ENCODE measurements around the gene SMIM41. TPM values are rescaled to one million over a fixed set of nuclear protein-coding genes. Genes with fewer than 3 reads are reported as not detected.

The SMIM41 gene
- total RNA-seq, 1 donor from 2014 or later, result 0.88 TPM

DNA sequence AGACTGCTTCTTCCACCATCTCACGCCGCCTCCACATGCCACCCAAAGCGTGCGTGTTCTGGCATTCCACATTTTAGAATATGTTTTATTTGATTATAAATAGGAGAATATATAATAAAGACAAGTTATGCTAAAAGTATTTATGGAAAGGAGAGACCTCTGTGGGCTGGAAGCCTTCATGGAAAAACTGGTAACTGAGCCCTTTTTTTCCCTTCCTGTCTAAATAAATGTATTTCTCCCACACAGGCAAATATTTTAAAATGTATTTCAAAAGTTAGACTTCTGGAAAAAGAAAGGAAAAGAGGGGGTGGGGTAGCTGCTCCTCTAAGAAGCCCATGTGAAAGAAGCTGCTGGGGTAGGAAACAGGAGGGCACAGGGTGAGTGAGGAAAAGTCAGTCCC lies 44.3 kb upstream of the SMIM41 start:
- TF ChIP-seq, protein P1, sequence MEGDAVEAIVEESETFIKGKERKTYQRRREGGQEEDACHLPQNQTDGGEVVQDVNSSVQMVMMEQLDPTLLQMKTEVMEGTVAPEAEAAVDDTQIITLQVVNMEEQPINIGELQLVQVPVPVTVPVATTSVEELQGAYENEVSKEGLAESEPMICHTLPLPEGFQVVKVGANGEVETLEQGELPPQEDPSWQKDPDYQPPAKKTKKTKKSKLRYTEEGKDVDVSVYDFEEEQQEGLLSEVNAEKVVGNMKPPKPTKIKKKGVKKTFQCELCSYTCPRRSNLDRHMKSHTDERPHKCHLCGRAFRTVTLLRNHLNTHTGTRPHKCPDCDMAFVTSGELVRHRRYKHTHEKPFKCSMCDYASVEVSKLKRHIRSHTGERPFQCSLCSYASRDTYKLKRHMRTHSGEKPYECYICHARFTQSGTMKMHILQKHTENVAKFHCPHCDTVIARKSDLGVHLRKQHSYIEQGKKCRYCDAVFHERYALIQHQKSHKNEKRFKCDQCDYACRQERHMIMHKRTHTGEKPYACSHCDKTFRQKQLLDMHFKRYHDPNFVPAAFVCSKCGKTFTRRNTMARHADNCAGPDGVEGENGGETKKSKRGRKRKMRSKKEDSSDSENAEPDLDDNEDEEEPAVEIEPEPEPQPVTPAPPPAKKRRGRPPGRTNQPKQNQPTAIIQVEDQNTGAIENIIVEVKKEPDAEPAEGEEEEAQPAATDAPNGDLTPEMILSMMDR (IDR thresholded peaks at IDR 0.05; ENCODE audit: partially characterized antibody, unreplicated experiment), result no peak
- peaks cover 7% of the 10 kb centered on the region for H3K4me1 Mint-ChIP-seq (ENCODE audit: low read depth, unreplicated experiment)

GRCh38 chr12:52035926-52036325 lies 43.6 kb upstream of the SMIM41 start:
- TF ChIP-seq, protein P1 (IDR thresholded peaks at IDR 0.05; ENCODE audit: partially characterized antibody, unreplicated experiment), result no peak
- no peak for DNase-seq
- Mint-ChIP-seq H3K27ac (ENCODE audit: unreplicated experiment) (no peak overlapping the region), H3K4me1 (ENCODE audit: low read depth, unreplicated experiment) (peaks cover 7% of the 10 kb centered on the region), H3K4me3 (ENCODE audit: unreplicated experiment) (peak overlapping the region; percentile 67), H3K36me3 (ENCODE audit: unreplicated experiment) (peaks cover 2% of the 10 kb centered on the region), H3K27me3 (ENCODE audit: unreplicated experiment) (peaks cover 8% of the 10 kb centered on the region), H3K9me3 (ENCODE audit: unreplicated experiment) (peaks cover 6% of the 10 kb centered on the region)

More for the DNA sequence above, 44.3 kb upstream of the SMIM41 start:
- Mint-ChIP-seq H3K36me3 (ENCODE audit: unreplicated experiment) (no peaks in the 10 kb centered on the region), H3K9me3 (ENCODE audit: unreplicated experiment) (peaks cover 6% of the 10 kb centered on the region), H3K27ac (ENCODE audit: unreplicated experiment) (no peak overlapping the region), H3K27me3 (ENCODE audit: unreplicated experiment) (peaks cover 8% of the 10 kb centered on the region), H3K4me3 (ENCODE audit: unreplicated experiment) (no peak overlapping the region)
- DNase-seq, result no peak

- H3K9me3 Mint-ChIP-seq (ENCODE audit: unreplicated experiment), result peaks cover 6% of the 10 kb centered on the region
- H3K36me3 Mint-ChIP-seq (ENCODE audit: unreplicated experiment), result peaks cover 4% of the 10 kb centered on the region
- TF ChIP-seq, protein P1 (IDR thresholded peaks at IDR 0.05; ENCODE audit: partially characterized antibody, unreplicated experiment), result no peak
- H3K4me3 Mint-ChIP-seq (ENCODE audit: unreplicated experiment), result peak overlapping the region; percentile 67
- peaks cover 7% of the 10 kb centered on the region for H3K4me1 Mint-ChIP-seq (ENCODE audit: low read depth, unreplicated experiment)
- DNase-seq, result peak; percentile 72
- no peak overlapping the region for H3K27ac Mint-ChIP-seq (ENCODE audit: unreplicated experiment)
- peaks cover 10% of the 10 kb centered on the region for H3K27me3 Mint-ChIP-seq (ENCODE audit: unreplicated experiment)
Measured at GRCh38 chr12:52036587-52037171, 42.8 kb upstream of the SMIM41 start.

GRCh38 chr12:52037248-52037861 lies 42.1 kb upstream of the SMIM41 start:
- H3K4me1 Mint-ChIP-seq (ENCODE audit: low read depth, unreplicated experiment), result peaks cover 10% of the 10 kb centered on the region
- H3K27me3 Mint-ChIP-seq (ENCODE audit: unreplicated experiment), result peaks cover 11% of the 10 kb centered on the region
- peak overlapping the region; percentile 86 for H3K4me3 Mint-ChIP-seq (ENCODE audit: unreplicated experiment)
- peaks cover 6% of the 10 kb centered on the region for H3K9me3 Mint-ChIP-seq (ENCODE audit: unreplicated experiment)
- TF ChIP-seq, protein P1 (IDR thresholded peaks at IDR 0.05; ENCODE audit: partially characterized antibody, unreplicated experiment), result no peak
- peak; percentile 57 for DNase-seq
- H3K36me3 Mint-ChIP-seq (ENCODE audit: unreplicated experiment), result peaks cover 4% of the 10 kb centered on the region
- no peak overlapping the region for H3K27ac Mint-ChIP-seq (ENCODE audit: unreplicated experiment)

DNA sequence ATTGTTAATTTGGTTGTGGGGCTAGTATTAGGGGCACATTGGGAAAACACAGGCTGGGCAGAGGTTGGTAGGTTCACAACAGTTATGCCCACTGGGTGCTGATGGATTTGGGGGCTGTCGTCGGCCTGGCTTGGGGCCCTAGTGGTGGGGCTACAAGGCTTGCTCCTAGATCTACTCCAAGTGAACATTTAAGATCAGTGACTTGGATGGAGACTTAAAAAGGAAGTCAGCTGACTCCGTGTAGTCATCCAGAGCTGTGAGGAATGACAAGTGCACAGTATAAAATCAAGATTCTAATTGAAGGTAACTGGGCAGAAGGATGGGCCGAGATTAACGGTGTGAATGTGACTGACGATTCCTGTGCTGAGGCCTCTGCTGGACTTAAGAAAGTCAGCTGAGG lies 41.1 kb upstream of the SMIM41 start:
- Mint-ChIP-seq H3K4me1 (ENCODE audit: low read depth, unreplicated experiment) (peaks cover 4% of the 10 kb centered on the region), H3K36me3 (ENCODE audit: unreplicated experiment) (peaks cover 4% of the 10 kb centered on the region), H3K9me3 (ENCODE audit: unreplicated experiment) (peaks cover 2% of the 10 kb centered on the region), H3K27ac (ENCODE audit: unreplicated experiment) (no peak overlapping the region), H3K4me3 (ENCODE audit: unreplicated experiment) (peak overlapping the region; percentile 86), H3K27me3 (ENCODE audit: unreplicated experiment) (peaks cover 8% of the 10 kb centered on the region)
- DNase-seq, result no peak
- TF ChIP-seq, protein P1 (IDR thresholded peaks at IDR 0.05; ENCODE audit: partially characterized antibody, unreplicated experiment), result no peak
